Right lung (tissue), 5 donors: ENCODE results near the gene CAPN14. TPM values are rescaled to one million over a fixed set of nuclear protein-coding genes. Genes with fewer than 3 reads are reported as not detected.
A peak's percentile ranks its signal among the peaks of the same experiment; 100 is the strongest.

Source experiments
- DNase-seq, 2 donors: peaks; one replicate each; pipeline ENCODE4 v3.0.0-alpha.2; 2013
- polyA plus RNA-seq, 5 donors: library from polyadenylated mRNA; unstranded; fragments of 120-200 nt; gene quantifications; one replicate each; pipeline versions ENCODE4 v1.2.1 to v1.2.3, GENCODE V29; 2013; ENCODE audit warnings: inconsistent platforms in 1 of 5, low replicate concordance in 1 of 5; ENCODE audit not compliant: insufficient read length in 5 of 5, insufficient read depth in 1 of 5

The CAPN14 gene
- polyA plus RNA-seq, 5 donors: 0.19 to 0.27 (median 0.26) TPM

- DNase-seq: no peak
These were observed 77.2 kb downstream of the CAPN14 start for GRCh38 chr2:31140151-31140550.

GRCh38 chr2:31139671-31140070, 77.6 kb downstream of the CAPN14 start:
- no peak for DNase-seq

GRCh38 chr2:31138037-31138962, 79.0 kb downstream of the CAPN14 start, which contains the start of gene GALNT14:
TSS of gene GALNT14 (minus strand) at chr2:31138440. CDS start at chr2:31138086, 354 bp downstream.
- DNase-seq: peak; percentile 43 to 51

- no peak for DNase-seq
These were observed 79.9 kb downstream of the CAPN14 start for GRCh38 chr2:31137211-31138036.

- no peak for DNase-seq
These were observed 80.6 kb downstream of the CAPN14 start for GRCh38 chr2:31136732-31137131.

GRCh38 chr2:31136000-31136399, 81.3 kb downstream of the CAPN14 start:
- DNase-seq: no peak

GRCh38 chr2:31134480-31134879, 82.8 kb downstream of the CAPN14 start:
- DNase-seq: no peak

- no peak for DNase-seq
These were observed 84.5 kb downstream of the CAPN14 start for GRCh38 chr2:31132786-31133185.

- no peak for DNase-seq
These were observed 85.4 kb downstream of the CAPN14 start for GRCh38 chr2:31131871-31132270.

- no peak for DNase-seq
These were observed 87.7 kb downstream of the CAPN14 start for GRCh38 chr2:31129375-31130171.

- DNase-seq: no peak
These were observed 89.4 kb downstream of the CAPN14 start for GRCh38 chr2:31127931-31128330.

- no peak for DNase-seq
These were observed 91.2 kb downstream of the CAPN14 start for GRCh38 chr2:31125918-31126695.

GRCh38 chr2:31124904-31125303, 92.4 kb downstream of the CAPN14 start:
- no peak for DNase-seq

Other genes starting within 250 kb of the CAPN14 start
- gene GALNT14, start 79.1 kb downstream of the CAPN14 start, polyA plus RNA-seq: 1 to 10 TPM; 4.4 to 7.6 (median 5.4) TPM
- 10 to 100 TPM in 2 of 5 donors, 1 to 10 TPM in 3; 7.5 to 10.8 (median 9.0) TPM for gene EHD3, start 16.6 kb upstream of the CAPN14 start, polyA plus RNA-seq
- under 1 TPM; 0.04 to 0.45 (median 0.10) TPM for gene XDH, start 197.2 kb upstream of the CAPN14 start, polyA plus RNA-seq